ENCODE data around the gene CD164. TPM values are rescaled to one million over a fixed set of nuclear protein-coding genes. Genes with fewer than 3 reads are reported as not detected.

CD164 gene
- polyA plus RNA-seq, 3 donors: 106 to 392 (median 272) TPM

- Histone ChIP-seq H3K27ac (ENCODE audit: low read depth in 1 of 2, low read length in 2 of 2) (no peak overlapping the region), H3K27me3 (ENCODE audit: control insufficient read depth in 2 of 2, insufficient read depth in 2 of 2, low read length in 2 of 2) (no peaks in the 10 kb centered on the region), H3K4me3 (replicated peaks in 1 of 3; ENCODE audit: low read depth in 2 of 3, low read length in 3 of 3) (no peak overlapping the region), H3K4me2 (replicated peaks; ENCODE audit: extremely low read depth, low read length, poor library complexity, severe bottlenecking) (no peak overlapping the region), H2AFZ (ENCODE audit: insufficient read depth, low read depth, low read length, poor library complexity, severe bottlenecking) (no peak overlapping the region), H3K9ac (ENCODE audit: insufficient read depth, low read length, poor library complexity, severe bottlenecking) (no peak overlapping the region), H3K9me3 (replicated peaks in 1 of 2; ENCODE audit: control insufficient read depth in 1 of 2, insufficient read depth in 1 of 2, low read length in 2 of 2) (no peaks in the 10 kb centered on the region), H3K79me2 (ENCODE audit: insufficient read depth, low read length) (peaks cover 98% of the 10 kb centered on the region), H4K20me1 (ENCODE audit: insufficient read depth, low read length) (peaks cover 100% of the 10 kb centered on the region), H3K36me3 (replicated peaks in 1 of 2; ENCODE audit: control insufficient read depth in 1 of 2, insufficient read depth in 2 of 2, low read length in 2 of 2) (peaks cover 84 to 94% of the 10 kb centered on the region in 2 donors), H3K4me1 (ENCODE audit: control insufficient read depth in 1 of 2, insufficient read depth in 2 of 2, low read length in 2 of 2) (peaks cover 24 to 35% of the 10 kb centered on the region in 2 donors)
- Mint-ChIP-seq H3K4me3 (no peak overlapping the region), H3K27ac (no peak overlapping the region), H3K36me3 (peaks cover 72 to 87% of the 10 kb centered on the region in 2 donors), H3K9me3 (no peaks in the 10 kb centered on the region), H3K4me1 (peaks cover 38% of the 10 kb centered on the region), H3K27me3 (ENCODE audit: low read depth in 3 of 3) (no peaks in the 10 kb centered on the region)
- DNase-seq: no peak
- intact Hi-C loops (cut with micrococcal nuclease): loop anchor here in 1 of 2 donors (5.0 kb wide), 1 partner anchor 273 kb away; the partner anchor contains the start of gene CEP57L1
- WGBS (ENCODE audit: insufficient coverage): 50% methylated on average over 2 of the region's 3 CpGs
- no peak for TF ChIP-seq CTCF (IDR thresholded peaks at IDR 0.05)
These were observed 11.5 kb downstream of the CD164 start for GRCh38 chr6:109370792-109371191.

- H3K4me2 ChIP-seq (replicated peaks; ENCODE audit: extremely low read depth, low read length, poor library complexity, severe bottlenecking): no peak overlapping the region
- no peak overlapping the region for H3K27ac ChIP-seq (ENCODE audit: low read depth in 1 of 2, low read length in 2 of 2)
- H3K79me2 ChIP-seq (ENCODE audit: insufficient read depth, low read length): peaks cover 98% of the 10 kb centered on the region
- no peaks in the 10 kb centered on the region for H3K9me3 ChIP-seq (replicated peaks in 1 of 2; ENCODE audit: control insufficient read depth in 1 of 2, insufficient read depth in 1 of 2, low read length in 2 of 2)
- no peak for DNase-seq
- H3K27ac Mint-ChIP-seq: peak overlapping the region in 1 of 7 donors; percentile 37
- H3K4me1 Mint-ChIP-seq: peaks cover 38% of the 10 kb centered on the region
- intact Hi-C loops (cut with micrococcal nuclease): loop anchor here in 1 of 2 donors (5.0 kb wide), 1 partner anchor 273 kb away; the partner anchor contains the start of gene CEP57L1
- no peak for TF ChIP-seq CTCF (IDR thresholded peaks at IDR 0.05)
- H3K4me3 ChIP-seq (replicated peaks in 1 of 3; ENCODE audit: low read depth in 2 of 3, low read length in 3 of 3): no peak overlapping the region
- no peak overlapping the region for H2AFZ ChIP-seq (ENCODE audit: insufficient read depth, low read depth, low read length, poor library complexity, severe bottlenecking)
- H3K4me3 Mint-ChIP-seq: no peak overlapping the region
- no peaks in the 10 kb centered on the region for H3K27me3 Mint-ChIP-seq (ENCODE audit: low read depth in 3 of 3)
- peaks cover 72 to 87% of the 10 kb centered on the region in 2 donors for H3K36me3 Mint-ChIP-seq
- H3K9ac ChIP-seq (ENCODE audit: insufficient read depth, low read length, poor library complexity, severe bottlenecking): no peak overlapping the region
- WGBS (ENCODE audit: insufficient coverage): no CpG with 5 or more reads among the region's 1 CpG
- no peaks in the 10 kb centered on the region for H3K27me3 ChIP-seq (ENCODE audit: control insufficient read depth in 2 of 2, insufficient read depth in 2 of 2, low read length in 2 of 2)
- H3K9me3 Mint-ChIP-seq: no peaks in the 10 kb centered on the region
- peaks cover 100% of the 10 kb centered on the region for H4K20me1 ChIP-seq (ENCODE audit: insufficient read depth, low read length)
- H3K36me3 ChIP-seq (replicated peaks in 1 of 2; ENCODE audit: control insufficient read depth in 1 of 2, insufficient read depth in 2 of 2, low read length in 2 of 2): peaks cover 83 to 93% of the 10 kb centered on the region in 2 donors
- peaks cover 24 to 35% of the 10 kb centered on the region in 2 donors for H3K4me1 ChIP-seq (ENCODE audit: control insufficient read depth in 1 of 2, insufficient read depth in 2 of 2, low read length in 2 of 2)
These were observed 11.9 kb downstream of the CD164 start for GRCh38 chr6:109370336-109370735.
